Neutrophil (primary cell): ENCODE results near the gene FAM174C.

ENCODE experiments used
- H3K27ac ChIP-seq: fragments of 200-600 bp; sonication (generic); 2 replicates; pipeline ENCODE4 v1.5.1; 2016; ENCODE audit warnings: mild to moderate bottlenecking, moderate library complexity
- H3K27me3 ChIP-seq: fragments of 200-600 bp; sonication (generic); 2 replicates; pipeline ENCODE4 v1.6.0; 2016; ENCODE audit warnings: mild to moderate bottlenecking
- H3K36me3 ChIP-seq: fragments of 200-600 bp; sonication (generic); 2 replicates; pipeline ENCODE4 v1.5.1; 2017
- H3K4me1 ChIP-seq, 2 experiments: fragments of 200-600 bp in 1 of 2; sonication (generic) in 1 of 2; 1 replicate in 1 of 2; 2 replicates in 1 of 2; pipeline versions ENCODE4 v1.5.1 to v1.6.1; 2013 to 2016; ENCODE audit warnings: low read depth in 1 of 2, low read length in 1 of 2, mild to moderate bottlenecking in 1 of 2, moderate library complexity in 1 of 2; ENCODE audit not compliant: control insufficient read depth in 1 of 2, insufficient read depth in 1 of 2
- H3K4me3 ChIP-seq, 2 experiments: fragments of 200-600 bp in 1 of 2; sonication (generic) in 1 of 2; 1 replicate in 1 of 2; 2 replicates in 1 of 2; pipeline ENCODE4 v1.5.1; 2013 to 2016; ENCODE audit warnings: low read depth in 1 of 2, low read length in 1 of 2, mild to moderate bottlenecking in 1 of 2, moderate library complexity in 1 of 2
- H3K9me3 ChIP-seq: fragments of 200-600 bp; sonication (generic); 2 replicates; pipeline ENCODE4 v1.5.1; 2016
- TF ChIP-seq, protein P1 (sequence below): fragments of 200-600 bp; sonication (generic); IDR thresholded peaks from 2 replicates; pipeline ENCODE4 v1.5.1; 2016; ENCODE audit warnings: antibody characterized with exemption

The FAM174C gene

GRCh38 chr19:1281569-1282287 lies 6.4 kb downstream of the FAM174C start:
- Histone ChIP-seq H3K9me3 (no peaks in the 10 kb centered on the region), H3K4me1 (peaks cover 4 to 5% of the 10 kb centered on the region in 2 experiments), H3K27me3 (peaks cover 40% of the 10 kb centered on the region)

DNA sequence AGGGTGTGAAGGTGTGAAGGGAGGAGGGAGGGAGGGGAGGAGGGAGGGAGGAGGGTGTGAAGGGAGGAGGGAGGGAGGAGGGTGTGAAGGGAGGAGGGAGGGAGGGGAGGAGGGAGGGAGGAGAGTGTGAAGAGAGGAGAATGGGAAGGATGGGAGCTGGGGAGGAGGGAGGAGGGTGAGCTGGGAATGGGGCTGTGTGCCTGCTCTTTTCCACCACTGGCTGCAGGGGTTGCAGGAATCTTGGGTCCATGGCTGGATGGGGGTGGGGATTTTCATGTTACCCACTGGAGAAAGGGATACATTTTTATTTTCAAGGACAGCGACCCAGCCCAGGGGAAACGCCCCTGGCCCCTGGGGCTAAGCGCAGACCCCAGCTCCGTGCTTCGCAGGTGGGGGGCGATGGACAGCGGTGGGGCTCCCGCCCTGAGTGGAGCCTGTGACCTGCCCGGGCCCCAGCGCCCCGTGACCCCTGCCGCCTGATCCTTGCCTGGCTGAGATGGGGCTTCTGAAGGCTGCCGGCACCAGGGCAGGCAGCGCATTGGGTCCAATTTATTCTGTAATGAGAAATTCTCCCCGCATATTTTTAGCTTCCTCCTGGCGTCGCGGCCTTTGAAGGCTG lies 7.4 kb downstream of the FAM174C start:
- Histone ChIP-seq H3K4me1 (no peaks in the 10 kb centered on the region), H3K36me3 (peaks cover 7% of the 10 kb centered on the region)
- TF ChIP-seq, protein P1, sequence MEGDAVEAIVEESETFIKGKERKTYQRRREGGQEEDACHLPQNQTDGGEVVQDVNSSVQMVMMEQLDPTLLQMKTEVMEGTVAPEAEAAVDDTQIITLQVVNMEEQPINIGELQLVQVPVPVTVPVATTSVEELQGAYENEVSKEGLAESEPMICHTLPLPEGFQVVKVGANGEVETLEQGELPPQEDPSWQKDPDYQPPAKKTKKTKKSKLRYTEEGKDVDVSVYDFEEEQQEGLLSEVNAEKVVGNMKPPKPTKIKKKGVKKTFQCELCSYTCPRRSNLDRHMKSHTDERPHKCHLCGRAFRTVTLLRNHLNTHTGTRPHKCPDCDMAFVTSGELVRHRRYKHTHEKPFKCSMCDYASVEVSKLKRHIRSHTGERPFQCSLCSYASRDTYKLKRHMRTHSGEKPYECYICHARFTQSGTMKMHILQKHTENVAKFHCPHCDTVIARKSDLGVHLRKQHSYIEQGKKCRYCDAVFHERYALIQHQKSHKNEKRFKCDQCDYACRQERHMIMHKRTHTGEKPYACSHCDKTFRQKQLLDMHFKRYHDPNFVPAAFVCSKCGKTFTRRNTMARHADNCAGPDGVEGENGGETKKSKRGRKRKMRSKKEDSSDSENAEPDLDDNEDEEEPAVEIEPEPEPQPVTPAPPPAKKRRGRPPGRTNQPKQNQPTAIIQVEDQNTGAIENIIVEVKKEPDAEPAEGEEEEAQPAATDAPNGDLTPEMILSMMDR, result no peak

More at GRCh38 chr19:1281569-1282287, 6.4 kb downstream of the FAM174C start:
- TF ChIP-seq, protein P1, result no peak
- Histone ChIP-seq H3K27ac (no peak overlapping the region), H3K36me3 (peaks cover 7% of the 10 kb centered on the region), H3K4me3 (no peak overlapping the region)

DNA sequence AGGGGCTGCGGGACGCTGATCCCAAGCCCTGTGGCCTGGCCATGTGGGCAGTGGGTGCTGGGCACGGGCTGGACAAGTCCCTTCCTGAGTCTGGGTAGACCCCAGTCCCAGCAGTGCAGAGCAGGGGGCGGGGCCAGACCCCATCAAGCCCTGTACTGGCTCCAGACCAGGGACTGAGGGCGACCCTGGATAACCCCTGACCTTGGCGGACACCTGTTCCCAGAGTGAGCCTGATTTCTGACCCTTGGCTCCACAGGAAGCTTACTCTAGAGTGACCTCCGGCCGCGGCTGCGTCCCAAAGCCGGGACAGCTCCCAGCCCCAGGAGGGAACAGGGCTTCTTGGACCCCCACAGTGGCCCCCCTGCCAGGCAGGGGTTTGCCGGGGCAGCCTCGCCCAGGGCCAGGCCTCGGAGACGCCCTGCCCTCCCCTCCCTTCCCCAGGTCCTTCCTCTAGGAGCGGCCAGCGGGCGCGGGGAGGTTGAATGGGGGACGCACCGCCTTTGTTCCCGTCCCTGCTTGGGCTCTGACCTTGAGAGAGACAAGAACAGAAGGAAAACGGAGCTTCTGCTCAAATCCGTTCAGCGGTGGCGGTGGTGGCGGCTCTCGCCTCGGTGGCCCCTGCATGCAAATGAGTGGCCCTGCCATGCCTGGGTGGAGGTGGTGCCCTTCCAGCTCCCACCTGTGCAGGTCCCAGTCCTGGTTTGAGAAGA lies 8.0 kb downstream of the FAM174C start:
- TF ChIP-seq, protein P1, result no peak

More for the DNA sequence above, 7.4 kb downstream of the FAM174C start:
- H3K27ac ChIP-seq, result no peak overlapping the region
- no peaks in the 10 kb centered on the region for H3K9me3 ChIP-seq
- H3K27me3 ChIP-seq, result peaks cover 50% of the 10 kb centered on the region
- H3K4me3 ChIP-seq, result no peak overlapping the region

DNA sequence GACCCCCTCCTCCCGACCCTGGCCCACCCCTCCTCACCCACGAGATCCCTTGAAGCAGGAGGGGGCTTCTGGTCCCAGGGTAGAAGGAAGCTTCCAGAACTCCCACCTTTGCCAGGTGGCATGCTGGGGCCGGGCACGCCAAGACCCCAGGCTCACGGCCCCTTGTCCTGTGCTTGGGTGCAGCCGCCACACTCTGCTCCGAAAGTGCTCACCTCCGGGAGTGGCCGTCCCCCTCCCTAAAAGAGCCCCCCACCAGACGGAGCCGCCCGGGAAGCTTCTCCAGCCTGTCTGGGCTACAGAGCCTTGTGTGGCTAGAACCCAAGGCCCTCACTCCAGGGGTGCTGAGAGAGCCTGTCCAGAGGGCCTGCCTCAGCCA lies 8.6 kb downstream of the FAM174C start:
- Histone ChIP-seq H3K4me1 (no peaks in the 10 kb centered on the region), H3K27ac (no peak overlapping the region), H3K4me3 (no peak overlapping the region), H3K9me3 (no peaks in the 10 kb centered on the region), H3K36me3 (peaks cover 4% of the 10 kb centered on the region), H3K27me3 (peaks cover 62% of the 10 kb centered on the region)
- TF ChIP-seq, protein P1, result no peak

More for the DNA sequence above, 8.0 kb downstream of the FAM174C start:
- Histone ChIP-seq H3K4me3 (no peak overlapping the region), H3K4me1 (no peaks in the 10 kb centered on the region), H3K27me3 (peaks cover 56% of the 10 kb centered on the region), H3K27ac (no peak overlapping the region), H3K9me3 (no peaks in the 10 kb centered on the region), H3K36me3 (peaks cover 7% of the 10 kb centered on the region)

DNA sequence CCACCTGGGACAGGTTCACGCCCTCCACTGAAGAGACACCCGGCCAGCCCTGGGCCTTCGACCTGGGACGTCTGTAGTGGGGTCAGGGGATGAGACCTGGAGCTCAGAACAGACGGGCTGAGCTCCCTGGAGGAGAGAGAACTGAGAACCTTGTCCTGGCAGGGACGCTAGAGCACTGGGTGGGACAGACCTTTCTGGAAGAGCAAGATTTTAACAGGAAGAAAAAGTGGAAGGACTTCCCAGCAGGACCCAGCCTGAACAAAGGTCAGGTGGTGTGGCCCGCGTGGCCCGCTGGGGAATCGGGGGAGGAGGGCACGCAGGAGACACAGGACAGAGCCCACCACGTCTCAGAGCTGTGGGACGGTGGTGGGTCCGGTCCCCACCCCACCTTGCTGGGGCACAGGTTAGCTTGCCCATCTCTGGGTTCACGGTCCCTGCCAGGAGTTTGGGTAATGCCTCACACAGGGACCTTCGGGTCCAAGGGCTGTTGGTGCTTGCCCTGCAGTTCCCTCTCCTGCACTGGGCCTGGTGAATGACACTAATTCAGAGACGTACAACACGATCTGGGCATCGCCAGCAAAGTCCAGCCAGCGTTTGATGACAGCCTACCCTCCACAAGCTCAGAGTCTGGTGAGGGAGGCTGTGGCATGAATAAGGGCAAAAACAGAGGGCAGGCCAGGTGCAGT lies 9.1 kb downstream of the FAM174C start:
- no peak overlapping the region for H3K27ac ChIP-seq
- no peaks in the 10 kb centered on the region for H3K36me3 ChIP-seq
- H3K9me3 ChIP-seq, result no peaks in the 10 kb centered on the region
- no peak overlapping the region for H3K4me3 ChIP-seq
- peaks cover 67% of the 10 kb centered on the region for H3K27me3 ChIP-seq
- TF ChIP-seq, protein P1, result no peak
- no peaks in the 10 kb centered on the region for H3K4me1 ChIP-seq
